Gastroesophageal sphincter (tissue), 4 donors: ENCODE measurements around the gene BUD13. TPM values are rescaled to one million over a fixed set of nuclear protein-coding genes. Genes with fewer than 3 reads are reported as not detected.

ENCODE experiments used
- ATAC-seq: fragments of 150-250 bp; one replicate; pipeline ENCODE4 v1.9.1; 2016; ENCODE audit warnings: mild to moderate bottlenecking, moderate library complexity
- H3K27ac ChIP-seq, 4 donors: fragments of 200-600 bp; sonication (generic) in 3 of 4; 1 replicate in 3 of 4; 2 replicates in 1 of 4; pipeline ENCODE4 v1.5.1; 2016 to 2019
- H3K27me3 ChIP-seq: fragments of 200-600 bp; sonication (generic); one replicate; pipeline ENCODE4 v1.5.1; 2019
- H3K36me3 ChIP-seq, 2 donors: fragments of 200-600 bp; sonication (generic); one replicate each; pipeline ENCODE4 v1.5.1; 2019; ENCODE audit warnings: control low read depth in 1 of 2
- H3K4me1 ChIP-seq, 3 donors: fragments of 200-600 bp; sonication (generic); 1 replicate in 2 of 3; 2 replicates in 1 of 3; pipeline ENCODE4 v1.5.1; 2016 to 2019; ENCODE audit warnings: control low read depth in 2 of 3
- H3K4me3 ChIP-seq, 2 donors: fragments of 200-600 bp; sonication (generic); one replicate each; pipeline ENCODE4 v1.5.1; 2019; ENCODE audit warnings: mild to moderate bottlenecking in 1 of 2, moderate library complexity in 1 of 2
- H3K9me3 ChIP-seq, 3 donors: fragments of 200-600 bp; sonication (generic); one replicate each; pipeline ENCODE4 v1.5.1; 2017 to 2019; ENCODE audit warnings: control low read depth in 2 of 3
- CTCF ChIP-seq, 4 experiments: fragments of 200-600 bp in 2 of 4; fragments of 450-650 bp in 2 of 4; sonication (generic) in 1 of 4; IDR thresholded peaks; one replicate each; pipeline ENCODE4 v1.5.1; 2017 to 2019; ENCODE audit warnings: antibody characterized with exemption in 4 of 4, mild to moderate bottlenecking in 2 of 4, moderate library complexity in 2 of 4
- EP300 ChIP-seq: sonication (generic); formaldehyde crosslinking; IDR thresholded peaks from one replicate; pipeline ENCODE4 v1.6.1; 2017; ENCODE audit warnings: antibody characterized with exemption, mild to moderate bottlenecking
- POLR2A ChIP-seq, 2 donors: fragments of 450-650 bp; IDR thresholded peaks; one replicate each; pipeline ENCODE4 v1.6.1; 2017; ENCODE audit warnings: antibody characterized with exemption in 2 of 2, mild to moderate bottlenecking in 2 of 2, moderate library complexity in 1 of 2
- POLR2AphosphoS5 ChIP-seq: sonication (generic); formaldehyde crosslinking; IDR thresholded peaks from one replicate; pipeline ENCODE4 v1.6.1; 2017; ENCODE audit warnings: antibody characterized with exemption
- WGBS, 2 donors: methylation state at CpG; one replicate each; pipeline ENCODE4 v1.1.5; 2018; ENCODE audit warnings: low coverage in 1 of 2; 5-methylcytosine and 5-hydroxymethylcytosine counted together
- total RNA-seq, 4 donors: library from RNA; depleted of rRNA; stranded (reverse); fragments of >200 nt; gene quantifications; one replicate each; pipeline ENCODE4 v1.1.0, GENCODE V29; 2016

Gene BUD13
- 10 to 100 TPM; 13.5 to 17.3 (median 15.8) TPM for total RNA-seq

GRCh38 chr11:116772443-116773202, at the start of gene BUD13:
BUD13 (minus strand) TSS chr11:116772987; CDS start chr11:116772964, 23 bp downstream.
- H3K9me3 ChIP-seq, result no peaks in the 10 kb centered on the region
- peaks cover 0 to 31% (median 13%) of the 10 kb centered on the region in 3 donors for H3K4me1 ChIP-seq
- peak within 1 kb of the TSS; percentile 68 to 98 (median 88) for H3K27ac ChIP-seq
- 0 to 4% methylated on average over 3 to 21 of the region's 73 CpGs for WGBS, 2 donors
- peak; percentile 94 for ATAC-seq
- peak within 1 kb of the TSS; percentile 73 to 94 for H3K4me3 ChIP-seq
- TF ChIP-seq POLR2AphosphoS5, result peak; percentile 93
- TF ChIP-seq POLR2A (IDR thresholded peaks at IDR 0.05), result peak; percentile 67 to 68
- no peak for TF ChIP-seq EP300
- TF ChIP-seq CTCF (IDR thresholded peaks at IDR 0.05), result peak in 1 of 4 experiments; percentile 36
- peaks cover 0 to 40% of the 10 kb centered on the region in 2 donors for H3K36me3 ChIP-seq
- H3K27me3 ChIP-seq, result no peaks in the 10 kb centered on the region

- Histone ChIP-seq H3K36me3 (no peaks in the 10 kb centered on the region), H3K27me3 (no peaks in the 10 kb centered on the region), H3K4me1 (no peaks in the 10 kb centered on the region), H3K4me3 (no peak overlapping the region), H3K27ac (no peak overlapping the region), H3K9me3 (no peaks in the 10 kb centered on the region)
- WGBS, 2 donors, result 89% methylated on average over 3 of the region's 5 CpGs; no CpG with 5 or more reads in 1 of the 2 donors
- TF ChIP-seq POLR2AphosphoS5 (no peak), EP300 (no peak), POLR2A (IDR thresholded peaks at IDR 0.05) (no peak), CTCF (IDR thresholded peaks at IDR 0.05) (no peak)
- no peak for ATAC-seq
These were observed 49.8 kb upstream of the BUD13 start for GRCh38 chr11:116822575-116822974.

GRCh38 chr11:116821050-116821918, 48.5 kb upstream of the BUD13 start:
- Histone ChIP-seq H3K4me1 (no peaks in the 10 kb centered on the region), H3K27me3 (no peaks in the 10 kb centered on the region), H3K9me3 (no peaks in the 10 kb centered on the region), H3K4me3 (no peak overlapping the region), H3K36me3 (no peaks in the 10 kb centered on the region), H3K27ac (no peak overlapping the region)
- WGBS, 2 donors, result 90 to 93% methylated on average over 10 to 26 of the region's 51 CpGs
- no peak for ATAC-seq
- no peak for TF ChIP-seq CTCF (IDR thresholded peaks at IDR 0.05)
- no peak for TF ChIP-seq POLR2AphosphoS5
- TF ChIP-seq EP300, result no peak
- no peak for TF ChIP-seq POLR2A (IDR thresholded peaks at IDR 0.05)

GRCh38 chr11:116819049-116819448, 46.3 kb upstream of the BUD13 start:
- Histone ChIP-seq H3K27ac (no peak overlapping the region), H3K4me3 (no peak overlapping the region), H3K27me3 (no peaks in the 10 kb centered on the region), H3K36me3 (no peaks in the 10 kb centered on the region), H3K9me3 (no peaks in the 10 kb centered on the region), H3K4me1 (no peaks in the 10 kb centered on the region)
- WGBS, 2 donors, result 100% methylated on average over 2 of the region's 9 CpGs; no CpG with 5 or more reads in 1 of the 2 donors
- ATAC-seq, result no peak
- TF ChIP-seq POLR2A (IDR thresholded peaks at IDR 0.05), result no peak
- TF ChIP-seq POLR2AphosphoS5, result no peak
- TF ChIP-seq CTCF (IDR thresholded peaks at IDR 0.05), result no peak
- no peak for TF ChIP-seq EP300
